Heart left ventricle (tissue), 13 donors: Measurements from ENCODE around the gene ARHGEF26.

ENCODE experiments used
- POLR2A ChIP-seq, 2 donors: fragments of 450-650 bp; IDR thresholded peaks; one replicate each; pipeline ENCODE4 v1.6.1; 2017; ENCODE audit warnings: antibody characterized with exemption in 2 of 2, mild to moderate bottlenecking in 2 of 2, moderate library complexity in 2 of 2
- TF ChIP-seq, protein P1 (sequence below), 12 donors: fragments of 200-600 bp; sonication (generic) in 4 of 12; IDR thresholded peaks; one replicate each; pipeline versions ENCODE4 v1.5.0 to v1.8.0; 2018 to 2022; ENCODE audit warnings: antibody characterized with exemption in 12 of 12, mild to moderate bottlenecking in 5 of 12
- donor health status: ischemic (EF 13 %, LVEDD 7.1; RV severe dilation, severe dysfunction).
- donor health status: DM: no; HTN: yes; CAD: no.
- donor health status: DM: no; HTN: no; CAD: no.
- donor health status: ischemic (EF 25% LVEDD 6.9; RV normal size, moderate dysfunction).
- donor health status: ischemic (EF 25% LVEDD 5.7; RV mildly dilated, moderate dysfunction).
- donor health status: ischemic (EF 35%, LVEDD 5.7; RV mildly dilated, moderate dysfunction).
- donor health status: nonischemic (EF 11% LVEDD 7.7; RV severe dilation, severe dysfunction).
- donor health status: DM: yes; HTN: yes; CAD: no.
- donor health status: PGD.
- donor health status: ischemic (EF 29% LVEDD 5.4; RV normal size, mild dysfunction).
- donor health status: nonischemic (EF 23%, LVEDD 6.1; RV moderate dilation, normal function).

DNA sequence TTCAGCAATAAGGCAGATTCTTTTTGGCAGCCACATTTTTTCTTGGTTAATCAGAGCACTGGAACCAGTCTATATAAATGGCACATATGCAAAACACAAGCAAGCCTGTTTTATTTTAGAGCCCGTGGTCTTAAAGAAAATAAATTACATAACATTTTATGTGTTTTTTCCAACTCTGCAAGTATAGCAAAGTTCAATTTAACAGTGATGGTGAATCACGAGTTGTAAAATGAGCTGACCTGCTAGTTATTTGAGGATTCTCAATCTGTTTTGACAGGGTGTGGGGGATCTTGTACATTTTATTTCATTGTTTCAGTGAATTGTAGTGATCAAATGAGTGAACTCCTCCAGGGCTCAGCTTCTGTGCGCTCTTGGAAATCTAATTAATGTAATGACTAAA lies 2.7 kb downstream of the ARHGEF26 start:
- no peak for TF ChIP-seq POLR2A (IDR thresholded peaks at IDR 0.05)
- TF ChIP-seq, protein P1, sequence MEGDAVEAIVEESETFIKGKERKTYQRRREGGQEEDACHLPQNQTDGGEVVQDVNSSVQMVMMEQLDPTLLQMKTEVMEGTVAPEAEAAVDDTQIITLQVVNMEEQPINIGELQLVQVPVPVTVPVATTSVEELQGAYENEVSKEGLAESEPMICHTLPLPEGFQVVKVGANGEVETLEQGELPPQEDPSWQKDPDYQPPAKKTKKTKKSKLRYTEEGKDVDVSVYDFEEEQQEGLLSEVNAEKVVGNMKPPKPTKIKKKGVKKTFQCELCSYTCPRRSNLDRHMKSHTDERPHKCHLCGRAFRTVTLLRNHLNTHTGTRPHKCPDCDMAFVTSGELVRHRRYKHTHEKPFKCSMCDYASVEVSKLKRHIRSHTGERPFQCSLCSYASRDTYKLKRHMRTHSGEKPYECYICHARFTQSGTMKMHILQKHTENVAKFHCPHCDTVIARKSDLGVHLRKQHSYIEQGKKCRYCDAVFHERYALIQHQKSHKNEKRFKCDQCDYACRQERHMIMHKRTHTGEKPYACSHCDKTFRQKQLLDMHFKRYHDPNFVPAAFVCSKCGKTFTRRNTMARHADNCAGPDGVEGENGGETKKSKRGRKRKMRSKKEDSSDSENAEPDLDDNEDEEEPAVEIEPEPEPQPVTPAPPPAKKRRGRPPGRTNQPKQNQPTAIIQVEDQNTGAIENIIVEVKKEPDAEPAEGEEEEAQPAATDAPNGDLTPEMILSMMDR (IDR thresholded peaks at IDR 0.05) = no peak
